NOMO-1 (cell line): ENCODE results near the gene SLC2A13.
"Not testable (repeated sequence)": the region's sequence is repeated elsewhere in the genome, so short reads cannot be mapped to it uniquely, and the experiment has no call there.

ENCODE experiments used
- DNase-seq, 2 experiments: peaks; one replicate each; lab custom pipeline; 2025; ENCODE audit not compliant: unreplicated experiment in 2 of 2; lab: John Stamatoyannopoulos, UW

The SLC2A13 gene

DNA sequence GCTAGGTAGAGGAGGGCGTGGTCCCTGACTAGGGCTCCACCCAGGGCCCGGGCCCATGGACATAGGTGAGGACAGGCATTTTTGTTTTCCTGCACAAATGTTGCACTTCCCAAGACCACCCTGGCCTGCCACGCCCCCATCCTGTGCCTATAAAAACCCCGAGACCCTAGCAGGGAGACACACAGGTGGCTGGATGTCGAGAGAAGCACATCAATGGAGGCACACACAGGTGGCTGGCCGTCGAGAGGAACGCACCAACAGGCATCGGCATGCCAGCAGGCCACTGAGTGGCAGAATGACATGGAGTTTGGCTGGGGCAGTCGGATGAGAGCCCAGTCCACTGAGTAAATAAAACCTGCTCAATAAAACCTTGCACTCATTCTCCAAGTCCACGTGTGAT lies 328.4 kb downstream of the SLC2A13 start:
- DNase-seq, result no peak

DNA sequence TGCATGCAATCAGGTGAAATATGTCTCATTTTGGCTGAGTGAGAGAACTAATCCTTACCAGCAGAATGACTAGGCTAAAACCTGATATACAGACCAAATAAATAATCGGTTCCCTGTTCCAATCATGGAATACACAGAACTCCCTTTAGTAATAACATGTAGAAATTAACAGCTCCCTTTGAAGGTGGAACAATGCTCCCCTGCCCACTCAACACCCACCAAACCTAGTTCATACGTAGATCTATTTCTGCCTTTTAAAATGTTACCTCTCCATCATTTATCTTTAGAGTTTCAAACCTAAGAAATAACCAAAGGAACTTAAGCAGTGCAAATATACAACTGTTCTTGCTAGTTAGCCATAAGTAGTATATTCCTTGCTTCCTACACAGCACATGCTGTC lies 332.6 kb downstream of the SLC2A13 start:
- DNase-seq, result no peak

DNA sequence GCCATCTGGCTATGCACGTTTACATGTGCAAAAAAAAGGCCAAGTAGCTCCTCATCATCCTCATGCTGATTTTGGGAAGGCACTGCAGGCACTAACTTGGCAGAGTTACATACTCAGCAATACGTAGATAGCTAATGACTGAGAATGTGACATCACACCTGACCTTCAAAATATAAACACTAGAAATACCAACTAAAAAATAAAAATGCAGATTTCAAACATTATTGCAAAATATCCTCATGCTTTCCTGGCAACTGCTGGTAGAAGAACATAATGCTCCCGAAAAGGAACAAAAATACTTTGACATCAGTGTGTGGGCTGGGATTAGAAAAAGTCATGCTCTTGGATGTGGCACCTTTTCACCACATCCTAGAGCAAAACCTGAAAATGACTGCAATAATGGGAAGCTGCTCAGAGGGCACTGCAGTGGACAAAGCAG lies 333.0 kb downstream of the SLC2A13 start:
- DNase-seq, result no peak

DNA sequence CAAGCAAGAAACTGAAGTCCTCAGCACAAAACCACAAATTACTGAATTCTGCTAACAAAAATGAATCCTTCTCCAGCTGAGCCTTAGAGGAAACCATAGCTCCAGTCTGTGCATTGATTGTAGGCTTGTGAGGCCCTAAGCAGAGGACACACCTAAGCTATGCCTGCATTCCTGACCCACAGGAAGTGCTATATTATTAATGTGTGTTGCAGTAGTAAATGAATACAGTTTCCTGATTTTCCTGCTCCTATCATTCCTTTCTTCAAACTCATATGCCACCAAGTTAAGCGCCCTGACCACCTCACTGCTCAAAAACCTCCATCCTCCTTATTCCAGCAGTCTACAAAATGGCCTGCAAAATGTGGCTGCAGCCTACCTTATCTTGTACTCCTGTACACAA lies 334.4 kb downstream of the SLC2A13 start:
- no peak for DNase-seq

DNA sequence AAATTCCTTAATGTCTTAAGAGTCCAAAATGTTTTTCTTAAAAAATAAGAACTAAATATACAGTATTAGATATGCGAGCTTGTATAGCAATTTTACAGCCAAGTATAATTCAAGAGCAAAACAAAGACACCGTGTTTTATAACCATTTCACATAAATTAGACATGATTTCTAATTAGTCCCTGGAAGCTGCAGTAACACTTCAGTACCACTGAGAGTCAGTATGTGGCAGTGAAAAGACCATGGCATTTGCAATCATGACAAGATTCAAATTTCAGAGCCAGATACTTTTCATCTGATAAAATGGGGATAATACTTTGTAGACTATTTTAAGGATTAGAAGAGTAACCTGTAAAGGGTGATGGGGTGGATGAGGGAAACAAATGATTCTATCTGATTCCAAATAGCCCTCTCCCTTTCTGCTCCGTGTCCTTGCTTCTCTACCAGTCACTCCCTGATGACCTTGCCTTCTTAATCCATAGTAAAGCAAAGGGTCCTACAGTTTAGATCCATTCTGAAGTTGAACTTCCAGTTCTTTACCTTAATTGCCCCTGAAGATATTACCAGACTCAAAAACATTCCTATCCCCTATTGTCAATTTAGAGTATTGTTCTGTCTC lies 340.8 kb downstream of the SLC2A13 start:
- DNase-seq, result peak; percentile 8 to 66

DNA sequence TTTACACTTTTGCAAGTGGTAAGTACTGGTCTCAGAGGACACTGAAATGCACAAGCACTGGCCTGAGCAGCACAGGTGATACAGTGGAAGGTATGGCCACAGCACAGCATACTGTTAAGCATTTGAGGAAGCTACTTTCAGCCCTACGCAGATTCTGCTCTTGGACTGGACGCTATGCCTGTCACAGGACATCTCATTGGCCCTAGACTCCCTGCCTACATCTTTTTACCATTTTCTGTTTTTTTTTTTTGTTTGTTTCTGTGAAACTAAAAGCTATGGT lies 342.1 kb downstream of the SLC2A13 start:
- no peak for DNase-seq

DNA sequence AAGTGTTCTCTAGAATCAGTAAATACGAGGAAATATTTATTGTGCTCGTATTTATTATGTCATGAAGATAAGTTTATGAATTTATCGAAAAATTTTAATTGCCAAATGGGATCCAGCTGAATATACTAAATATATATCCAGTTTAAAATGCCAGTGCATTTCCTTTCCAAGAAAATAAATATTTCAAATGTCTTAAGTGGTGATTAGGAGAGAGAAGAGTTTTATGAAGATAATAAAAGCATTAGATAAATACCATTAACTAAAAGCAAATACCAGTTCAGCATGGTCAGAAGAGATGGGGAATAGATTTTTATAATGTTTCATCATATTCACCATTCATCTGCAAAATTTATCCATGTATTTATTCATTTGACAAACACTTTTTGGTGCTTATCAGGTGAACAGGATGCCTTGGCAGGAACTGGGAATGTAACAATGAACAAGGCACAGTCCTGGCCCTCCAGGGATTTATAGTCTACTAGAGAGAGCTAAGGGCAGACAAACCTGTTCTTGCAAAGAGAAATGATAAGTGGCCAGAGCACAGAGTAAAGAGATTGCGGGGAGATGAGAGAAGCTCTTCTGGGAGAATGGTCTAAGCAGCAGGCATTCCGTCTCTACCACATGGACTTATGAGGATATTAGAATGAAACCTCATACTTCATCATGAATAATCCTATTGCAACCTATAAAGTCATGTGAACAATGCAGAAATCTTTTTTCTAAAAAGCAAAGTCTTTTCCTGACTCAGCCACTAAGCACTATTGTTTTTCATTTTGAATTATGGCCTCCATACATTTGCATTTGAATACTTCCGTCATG lies 342.6 kb downstream of the SLC2A13 start:
- no peak for DNase-seq

DNA sequence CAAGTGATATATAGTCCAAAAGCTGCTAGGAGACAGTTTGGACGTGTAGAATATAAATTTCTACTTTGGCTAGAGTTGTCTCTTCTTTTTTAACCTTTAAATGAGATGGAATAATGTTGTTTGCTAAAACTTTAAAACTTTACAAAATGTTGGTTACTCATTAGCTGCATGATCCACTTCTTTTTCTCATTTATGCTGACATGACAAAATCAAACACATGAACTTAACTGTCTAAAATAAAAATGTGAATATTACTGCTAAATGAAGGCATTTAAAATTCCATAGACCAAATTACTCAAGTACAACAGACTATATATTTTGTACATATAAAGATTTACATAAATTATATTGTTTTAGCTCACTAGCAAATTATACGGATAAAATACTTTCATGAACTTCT lies 350.4 kb downstream of the SLC2A13 start:
- no peak for DNase-seq

DNA sequence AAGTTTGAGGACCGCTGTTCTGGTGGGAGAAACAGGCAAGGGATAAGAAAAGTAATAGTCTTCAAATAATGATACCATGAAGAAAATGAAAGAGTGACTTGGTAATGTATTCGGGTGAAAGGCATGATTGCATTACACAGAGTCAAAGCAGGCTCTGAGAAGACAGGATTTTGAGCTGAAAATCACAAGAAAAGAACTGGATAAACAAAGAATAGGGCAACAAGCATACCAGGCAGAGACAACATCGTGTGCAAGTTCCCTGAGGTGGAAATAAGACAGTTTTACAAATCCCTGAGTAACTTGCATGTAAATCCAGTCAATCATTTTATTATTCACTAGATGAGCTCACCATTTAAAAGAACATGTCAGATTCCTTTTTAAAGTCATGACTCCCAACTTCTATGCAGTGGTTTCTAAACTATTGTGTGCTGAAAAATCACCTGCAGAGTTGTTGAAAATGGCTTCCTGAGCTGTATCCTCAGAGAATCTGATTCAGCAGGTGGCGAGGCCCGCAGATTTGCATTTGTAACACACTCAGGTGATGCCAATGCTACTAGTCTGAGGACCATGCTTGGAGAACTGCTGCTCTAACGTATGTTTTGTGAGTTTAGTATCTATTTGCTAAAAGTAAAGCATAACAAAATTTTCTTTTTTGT lies 353.3 kb downstream of the SLC2A13 start:
- DNase-seq, result no peak

DNA sequence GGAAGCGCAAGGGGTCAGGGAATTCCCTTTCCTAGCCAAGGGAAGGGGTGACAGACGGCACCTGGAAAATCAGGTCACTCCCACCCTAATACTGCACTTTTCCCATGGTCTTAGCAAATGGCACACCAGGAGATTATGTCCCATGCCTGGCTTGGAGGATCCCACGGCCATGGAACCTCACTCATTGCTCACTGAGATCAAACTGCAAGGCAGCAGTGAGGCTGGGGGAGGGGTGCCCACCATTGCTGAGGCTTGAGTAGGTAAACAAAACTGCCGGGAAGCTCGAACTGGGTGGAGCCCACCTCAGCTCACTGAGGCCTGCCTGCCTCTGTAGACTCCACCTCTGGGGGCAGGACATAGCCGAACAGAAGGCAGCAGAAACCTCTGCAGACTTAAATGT lies 359.7 kb downstream of the SLC2A13 start:
- not testable (repeated sequence) for DNase-seq

DNA sequence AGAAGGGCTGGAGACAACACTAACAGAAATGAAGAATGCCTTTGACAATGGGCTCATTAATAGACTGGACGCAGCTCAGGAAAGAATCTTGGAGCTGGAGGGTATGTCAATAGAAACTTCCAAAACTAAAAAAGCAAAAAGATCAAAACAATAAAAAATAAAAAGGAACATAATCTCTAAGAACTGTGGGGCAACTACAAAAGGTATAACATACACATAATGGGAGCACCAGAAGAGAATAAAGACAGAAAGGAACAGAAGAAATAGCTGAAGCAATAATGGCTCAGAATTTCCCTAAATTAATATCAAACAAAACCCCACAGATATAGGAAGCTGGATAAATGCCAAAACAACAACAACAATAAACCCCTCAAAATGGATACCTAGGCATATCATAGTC lies 362.2 kb downstream of the SLC2A13 start:
- no peak for DNase-seq

DNA sequence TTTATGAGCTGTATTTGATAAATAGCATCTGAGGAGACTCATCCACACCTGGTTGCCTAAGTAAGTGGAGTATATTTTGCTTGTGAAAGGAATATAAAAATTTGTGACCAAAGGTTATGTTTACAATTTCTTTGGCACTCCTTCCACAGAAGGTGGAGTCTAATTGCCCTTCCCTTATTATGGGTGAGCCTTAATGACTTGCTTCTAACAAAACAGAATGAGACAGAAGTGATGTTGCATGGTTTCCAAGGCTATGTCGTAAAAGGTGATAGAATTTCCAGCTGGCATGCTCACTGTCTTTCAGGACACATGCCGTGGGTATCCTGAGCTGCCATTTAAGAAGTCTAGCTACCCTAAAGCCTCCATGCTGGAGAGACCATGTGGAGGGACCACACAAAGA lies 369.5 kb downstream of the SLC2A13 start:
- no peak for DNase-seq

DNA sequence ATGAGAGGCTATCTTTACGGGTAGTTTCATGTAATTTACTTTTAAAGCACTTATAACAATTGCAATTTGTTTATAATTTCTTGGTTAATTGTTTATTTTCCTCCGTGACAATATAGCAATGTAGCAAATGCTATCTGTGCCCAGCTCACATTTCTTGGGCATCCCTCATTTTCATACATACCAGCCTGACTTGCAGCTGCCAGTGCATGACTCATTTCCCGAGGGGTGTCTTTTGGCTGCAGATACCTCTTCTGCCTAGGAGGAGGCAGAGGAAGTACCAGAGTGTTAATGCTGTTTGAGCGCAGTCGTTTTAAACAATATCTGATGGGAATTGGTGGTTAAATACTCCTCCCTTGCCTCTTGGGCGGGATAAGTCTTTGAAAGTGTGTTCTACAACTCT lies 382.1 kb downstream of the SLC2A13 start:
- peak; percentile 60 to 61 for DNase-seq

DNA sequence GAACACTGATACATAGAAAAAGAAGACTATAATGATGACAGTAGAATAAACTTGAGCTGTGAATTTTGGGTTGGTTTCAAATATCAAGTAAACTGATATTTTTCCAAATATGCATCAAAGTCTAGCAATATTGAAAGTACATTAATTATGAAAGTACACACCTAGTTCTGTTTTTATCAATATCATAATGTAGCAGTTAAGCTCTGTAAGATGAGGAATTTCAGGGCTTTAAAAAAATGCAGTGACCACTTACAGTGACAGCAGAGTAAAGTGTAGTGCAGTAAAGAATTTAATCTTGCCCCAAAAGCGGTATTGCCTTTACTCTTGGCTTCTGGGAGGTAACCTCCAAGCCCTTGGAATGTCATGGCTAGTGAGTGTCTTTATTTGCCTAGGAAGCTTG lies 383.4 kb downstream of the SLC2A13 start:
- DNase-seq, result no peak

DNA sequence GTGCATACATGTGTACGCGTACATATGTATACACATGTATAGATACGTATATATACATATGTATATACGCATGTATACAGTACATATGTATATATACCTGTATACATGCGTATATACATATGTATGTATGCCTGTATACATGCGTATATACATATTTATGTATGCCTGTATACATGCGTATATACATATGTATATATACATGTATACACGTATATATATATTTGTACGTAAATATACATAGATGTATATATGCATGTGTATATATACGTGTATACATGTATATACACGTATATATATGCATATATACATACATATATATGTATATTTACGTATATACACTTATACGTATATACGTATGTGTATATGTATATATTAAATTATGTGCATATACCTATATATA lies 392.3 kb downstream of the SLC2A13 start:
- DNase-seq, result no peak

DNA sequence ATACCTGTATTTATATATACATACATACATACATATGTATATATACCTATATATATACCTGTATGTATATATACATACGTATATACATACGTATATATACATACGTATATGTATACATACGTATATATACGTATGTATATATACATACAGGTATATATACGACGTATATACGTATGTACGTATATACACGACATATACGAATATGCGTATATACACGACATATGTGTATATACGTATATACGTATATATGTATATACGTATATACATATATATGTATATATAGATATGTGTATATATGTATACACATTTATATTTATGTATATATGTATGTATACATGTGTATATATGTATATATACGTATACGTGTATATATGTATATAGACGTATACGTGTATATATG lies 393.5 kb downstream of the SLC2A13 start:
- DNase-seq, result no peak
